Measurements from ENCODE around the gene KIF5B.

Gene KIF5B

DNA sequence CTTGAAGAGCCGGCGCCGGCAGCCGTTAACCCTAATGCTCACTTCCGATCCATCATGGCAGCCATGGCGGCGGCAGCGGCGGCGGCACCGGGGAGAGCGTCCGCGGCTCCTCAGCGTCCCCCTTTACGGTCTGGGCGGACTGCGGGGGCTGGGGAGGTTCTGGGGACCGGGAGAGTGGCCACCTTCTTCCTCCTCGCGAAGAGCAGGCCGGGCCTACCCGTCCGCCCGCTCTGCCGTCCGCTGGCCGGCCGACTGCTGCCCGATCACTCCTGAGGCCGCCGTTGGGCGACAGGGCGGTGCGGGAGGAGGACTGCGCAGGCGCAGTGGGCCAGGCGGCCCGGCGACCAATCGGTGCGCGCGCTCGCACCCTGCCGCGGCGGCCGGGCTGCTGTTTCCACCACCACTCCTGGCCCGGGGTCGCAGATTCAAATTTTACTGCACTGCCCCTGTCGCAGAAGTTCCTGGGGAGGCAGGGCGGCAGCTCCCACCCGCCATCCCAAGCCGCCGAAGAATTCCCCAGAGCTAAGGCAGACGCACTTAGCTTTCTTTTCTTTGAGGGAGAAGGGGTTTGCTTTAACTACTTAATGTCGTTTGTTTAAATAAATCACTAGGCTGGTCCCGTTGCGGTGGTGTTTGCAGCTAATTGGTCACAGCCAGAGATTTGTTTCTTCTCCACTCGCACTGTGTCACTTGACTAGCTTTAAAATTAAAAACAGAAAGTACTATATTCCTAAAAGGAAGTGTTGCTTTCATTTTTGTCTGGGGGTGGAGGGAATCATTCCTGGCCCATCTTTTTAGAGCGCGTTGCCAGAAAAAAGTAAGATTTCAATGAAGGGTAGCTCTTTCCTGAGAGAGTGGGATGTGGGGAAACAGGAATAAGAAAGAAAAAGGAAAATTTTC is at the start of gene KIF5B:
Gene KIF5B, minus strand, starts transcription at position 290 of the 900 bp plus-strand sequence. CDS start 452 bp downstream, outside the sequence.
- TF ChIP-seq GATA3 (IDR thresholded peaks at IDR 0.05; ENCODE audit: low read depth, low read length): no peak
- TF ChIP-seq GATA2 (IDR thresholded peaks at IDR 0.05; ENCODE audit: low read depth, low read length): no peak

DNA sequence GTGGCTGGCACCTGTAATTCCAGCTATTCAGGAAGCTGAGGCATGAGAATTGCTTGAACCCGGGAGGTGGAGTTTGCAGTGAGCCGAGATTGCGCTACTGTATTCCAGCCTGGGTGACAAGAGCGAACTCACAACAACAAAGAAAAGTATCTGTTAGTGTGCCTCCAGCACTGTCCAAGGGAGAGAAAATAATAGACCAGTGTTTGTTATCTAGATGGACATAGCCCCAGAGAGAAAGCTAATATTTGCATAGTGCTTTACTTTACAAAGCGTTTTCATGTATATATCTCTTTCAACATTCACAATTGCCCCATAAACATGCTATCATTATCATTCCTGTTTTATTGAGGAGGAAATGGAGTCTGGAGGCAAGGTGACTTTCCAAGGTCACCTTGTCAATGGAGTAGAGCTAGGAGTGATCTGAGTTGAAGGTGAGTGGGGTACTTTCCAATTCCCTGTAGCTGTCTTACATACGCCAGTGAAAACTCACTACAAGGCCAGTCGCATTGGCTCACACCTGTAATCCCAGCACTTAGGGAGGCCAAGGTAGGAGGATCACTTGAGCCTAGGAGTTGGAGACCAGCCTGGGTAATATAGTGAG is 49.7 kb upstream of the KIF5B start:
- TF ChIP-seq GATA2 (IDR thresholded peaks at IDR 0.05; ENCODE audit: low read depth, low read length) (no peak), GATA3 (IDR thresholded peaks at IDR 0.05; ENCODE audit: low read depth, low read length) (no peak)

DNA sequence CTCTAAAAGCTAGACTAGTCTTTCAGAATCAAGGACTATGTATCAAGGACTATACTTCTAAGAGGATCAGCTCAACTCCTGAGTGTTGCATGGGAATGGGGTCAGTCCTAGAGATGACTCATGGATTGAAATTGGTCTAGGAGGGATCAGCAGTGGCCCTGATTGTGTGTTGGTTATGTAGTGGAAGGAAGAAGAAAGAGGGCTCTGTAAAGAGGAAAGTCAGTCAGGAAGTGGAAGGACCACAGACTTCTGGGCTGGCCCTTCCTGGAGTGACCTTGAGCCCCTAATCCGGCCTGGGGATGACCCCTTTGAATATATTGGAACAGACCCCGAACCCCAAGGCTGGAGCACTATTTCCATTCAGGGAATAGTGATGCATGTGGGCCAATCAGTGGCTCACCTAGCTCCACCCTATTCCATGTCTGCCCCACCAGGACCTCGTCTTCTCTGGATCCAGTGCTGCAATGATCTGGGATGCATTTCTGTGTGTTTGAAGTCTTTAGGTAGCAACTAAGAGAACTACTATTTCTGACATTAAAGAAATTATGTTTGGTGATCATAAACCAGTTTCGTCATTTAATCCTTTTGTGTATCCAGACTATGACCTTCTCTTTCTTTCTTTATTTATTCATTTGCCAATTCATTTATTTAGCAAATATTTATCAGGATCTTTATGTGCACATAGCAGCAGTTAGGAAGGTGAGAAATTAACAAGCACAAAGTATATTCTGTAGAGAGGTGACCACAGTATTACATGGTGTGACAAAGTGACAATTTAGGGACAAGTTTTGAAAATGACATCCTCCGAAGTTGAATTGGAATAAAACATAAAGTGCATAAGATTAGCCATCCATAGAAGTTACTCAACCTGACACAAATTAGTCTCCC is 48.6 kb upstream of the KIF5B start:
- TF ChIP-seq GATA2 (IDR thresholded peaks at IDR 0.05; ENCODE audit: low read depth, low read length) (no peak), GATA3 (IDR thresholded peaks at IDR 0.05; ENCODE audit: low read depth, low read length) (no peak)

DNA sequence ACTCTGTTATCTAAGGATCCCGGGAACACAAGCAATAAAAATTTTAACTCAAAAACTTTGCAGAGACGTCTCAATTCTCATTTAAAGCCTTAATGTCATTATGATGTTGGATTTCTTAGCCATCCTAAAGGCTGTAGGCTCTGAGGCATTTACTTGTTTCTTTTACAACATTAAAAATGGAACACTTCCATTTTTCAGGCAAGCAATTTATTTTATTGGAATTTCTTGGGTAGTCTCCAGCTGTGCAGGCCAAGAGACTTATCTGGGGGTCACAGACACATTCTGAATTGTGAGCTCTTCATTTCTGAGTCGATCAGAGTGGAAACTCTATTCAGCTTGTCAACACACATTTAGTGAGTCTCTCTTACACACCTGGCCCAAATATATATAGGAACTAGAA is 48.0 kb upstream of the KIF5B start:
- TF ChIP-seq GATA2 (IDR thresholded peaks at IDR 0.05; ENCODE audit: low read depth, low read length) (no peak), GATA3 (IDR thresholded peaks at IDR 0.05; ENCODE audit: low read depth, low read length) (no peak)

DNA sequence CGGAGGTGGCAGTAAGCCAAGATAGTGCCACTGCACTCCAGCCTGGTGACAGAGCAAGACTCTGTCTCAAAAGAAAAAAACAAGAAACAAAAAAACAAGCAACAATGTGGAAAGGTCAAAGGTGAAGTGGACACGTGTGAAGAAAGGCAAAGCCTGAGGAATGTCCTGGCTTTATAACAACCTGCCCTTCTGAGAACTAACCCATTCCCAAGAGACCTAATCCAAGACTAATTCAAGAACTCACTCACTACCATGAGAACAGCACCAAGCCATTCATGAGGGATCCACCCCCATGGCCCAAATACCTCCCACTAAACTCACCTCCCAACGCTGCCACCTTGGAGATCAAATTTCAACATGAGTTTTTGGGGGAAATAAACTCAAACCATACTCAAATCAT is 47.5 kb upstream of the KIF5B start:
- TF ChIP-seq GATA3 (IDR thresholded peaks at IDR 0.05; ENCODE audit: low read depth, low read length): no peak
- no peak for TF ChIP-seq GATA2 (IDR thresholded peaks at IDR 0.05; ENCODE audit: low read depth, low read length)

DNA sequence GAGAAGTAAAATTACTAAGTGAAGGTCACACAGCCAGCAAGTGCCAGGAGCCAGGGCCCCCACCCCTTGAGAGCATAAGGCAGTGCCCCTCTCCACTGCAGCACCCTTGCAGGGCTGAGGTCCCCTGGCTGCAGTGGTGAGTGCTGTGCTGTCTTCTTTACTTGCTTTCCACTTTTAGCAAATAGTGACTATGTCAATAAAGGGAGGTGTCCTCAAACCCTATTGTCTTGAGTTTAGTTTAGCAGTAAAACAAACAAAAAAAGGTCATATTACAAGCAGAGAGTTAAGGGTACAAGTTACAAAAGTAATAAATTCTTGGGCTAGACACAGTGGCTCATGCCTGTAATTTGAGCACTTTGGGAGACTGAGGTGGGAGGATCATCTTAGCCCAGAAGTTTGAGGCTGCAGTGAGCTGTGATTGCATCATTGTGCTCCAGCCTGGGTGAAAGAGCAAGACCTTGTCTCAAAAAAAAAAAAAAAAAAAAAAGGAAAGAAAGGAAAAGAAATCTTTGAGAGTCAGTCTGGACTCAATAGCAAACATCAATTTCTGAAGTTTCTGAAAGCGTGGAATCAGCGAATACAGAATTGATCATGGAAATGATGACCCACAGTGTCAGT is 39.0 kb upstream of the KIF5B start:
- TF ChIP-seq GATA3 (IDR thresholded peaks at IDR 0.05; ENCODE audit: low read depth, low read length) (no peak), GATA2 (IDR thresholded peaks at IDR 0.05; ENCODE audit: low read depth, low read length) (no peak)

DNA sequence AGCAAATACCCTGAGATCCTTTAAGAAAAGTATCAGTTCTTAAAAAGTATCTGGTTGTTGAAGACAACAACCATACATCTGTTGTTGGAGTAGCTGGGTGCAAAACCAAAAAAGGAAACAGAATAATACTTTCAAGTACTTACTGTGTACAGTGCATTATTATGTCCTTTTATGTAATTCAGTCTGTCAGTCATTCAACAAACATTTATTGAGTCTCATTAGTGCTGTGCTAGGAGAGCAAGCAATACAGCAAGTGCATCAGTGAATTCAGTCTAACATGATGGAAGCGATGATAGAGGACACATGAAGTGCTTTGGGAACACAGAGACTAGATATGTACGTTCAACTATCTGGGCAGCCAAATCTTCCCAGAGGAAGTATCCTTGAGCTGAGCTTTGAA is 37.4 kb upstream of the KIF5B start:
- TF ChIP-seq GATA3 (IDR thresholded peaks at IDR 0.05; ENCODE audit: low read depth, low read length): no peak
- no peak for TF ChIP-seq GATA2 (IDR thresholded peaks at IDR 0.05; ENCODE audit: low read depth, low read length)

DNA sequence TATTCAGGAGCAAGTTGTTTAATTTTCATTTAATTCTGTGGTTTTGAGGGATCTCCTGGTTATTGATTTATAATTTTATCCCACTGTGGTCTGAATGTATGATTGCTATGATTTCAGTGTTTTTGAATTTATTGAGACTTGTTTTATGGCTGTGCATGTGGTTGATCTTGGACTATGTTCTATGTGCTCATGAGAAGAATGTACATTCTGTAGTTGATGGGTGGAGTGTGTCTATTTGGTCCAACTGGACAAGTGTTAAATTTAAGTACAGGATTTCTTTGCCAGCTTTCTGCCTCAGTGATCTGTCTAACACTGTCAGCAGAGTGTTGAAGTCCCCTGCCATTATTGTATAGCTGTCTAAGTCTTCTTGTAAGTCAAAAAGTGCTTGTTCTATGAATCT is 34.8 kb upstream of the KIF5B start:
- no peak for TF ChIP-seq GATA3 (IDR thresholded peaks at IDR 0.05; ENCODE audit: low read depth, low read length)
- TF ChIP-seq GATA2 (IDR thresholded peaks at IDR 0.05; ENCODE audit: low read depth, low read length): no peak

DNA sequence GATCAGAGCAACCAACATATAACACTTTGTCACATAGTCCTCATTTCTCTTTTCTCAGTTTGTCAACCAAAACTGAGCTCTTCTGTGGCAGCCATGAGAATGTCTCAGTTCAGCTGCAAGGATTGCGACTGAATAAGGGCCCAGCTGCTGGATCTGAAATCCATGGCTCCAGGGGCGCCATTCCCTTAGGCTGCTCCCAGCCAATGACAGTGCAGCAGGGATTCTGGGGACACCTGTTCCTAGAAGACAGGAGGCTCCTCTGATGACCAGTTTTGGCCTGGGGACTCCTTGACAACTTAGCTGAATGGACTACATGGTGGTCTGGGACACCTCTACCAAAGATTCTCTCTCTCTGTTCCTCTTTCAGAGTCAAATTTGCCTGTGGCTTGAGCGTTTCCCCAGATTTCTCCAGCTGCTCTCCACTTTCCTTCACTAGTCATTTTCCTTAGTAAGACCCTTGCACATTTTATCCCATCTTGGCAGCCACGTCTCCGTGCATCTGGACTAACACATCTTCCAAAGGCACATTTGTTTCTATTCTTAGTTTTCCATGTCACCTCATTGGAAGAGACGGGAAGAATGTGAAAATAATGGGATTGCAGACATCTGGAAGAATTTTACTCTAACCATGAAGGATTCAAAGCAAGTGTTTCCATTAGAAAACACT is 28.1 kb upstream of the KIF5B start:
- no peak for TF ChIP-seq GATA3 (IDR thresholded peaks at IDR 0.05; ENCODE audit: low read depth, low read length)
- no peak for TF ChIP-seq GATA2 (IDR thresholded peaks at IDR 0.05; ENCODE audit: low read depth, low read length)

DNA sequence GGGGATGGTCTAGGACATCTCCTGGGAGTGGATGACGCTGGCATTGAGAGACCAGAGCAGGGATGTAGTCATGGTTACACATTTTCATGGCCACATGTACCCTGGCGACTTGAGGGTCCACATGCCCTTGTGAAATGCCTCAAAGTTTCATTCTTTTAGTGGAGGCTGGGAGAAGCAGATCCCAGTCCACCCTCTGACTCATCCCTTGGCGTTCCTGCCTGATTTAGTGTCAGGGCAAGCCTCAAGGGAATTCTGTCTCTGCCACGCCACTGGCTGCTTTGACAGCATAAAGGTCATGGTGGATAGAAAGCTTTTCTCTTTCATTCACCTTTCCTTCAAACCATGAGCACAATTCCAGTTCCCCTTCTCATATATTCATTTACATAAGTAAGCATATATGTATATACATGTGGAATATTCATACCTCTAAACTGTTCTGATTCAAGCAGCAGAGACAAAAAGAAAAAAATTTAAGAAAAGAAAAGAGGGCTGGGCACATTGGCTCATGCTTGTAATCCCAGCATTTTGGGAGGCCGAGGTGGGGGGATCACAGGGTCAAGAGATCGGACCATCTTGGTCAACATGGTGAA is 21.8 kb upstream of the KIF5B start:
- TF ChIP-seq GATA3 (IDR thresholded peaks at IDR 0.05; ENCODE audit: low read depth, low read length) (no peak), GATA2 (IDR thresholded peaks at IDR 0.05; ENCODE audit: low read depth, low read length) (no peak)

DNA sequence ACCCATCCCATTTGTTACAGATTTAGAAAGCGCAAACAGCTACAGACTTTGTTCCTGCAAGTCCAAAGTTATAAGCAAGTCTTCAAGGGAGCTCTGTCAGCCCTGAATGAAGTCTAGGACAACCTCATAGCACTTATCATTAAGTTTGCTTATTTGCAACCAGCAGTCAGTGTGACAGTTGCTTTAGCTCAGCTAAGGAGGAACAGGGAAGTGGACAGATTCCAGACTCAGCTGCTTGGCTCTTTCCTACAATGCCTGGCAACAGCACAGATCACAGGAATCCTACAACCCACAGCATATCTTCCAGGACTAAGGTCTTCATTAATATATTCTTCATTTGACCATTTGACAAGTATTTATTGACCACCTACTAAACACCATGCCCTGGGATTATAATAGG is 17.4 kb upstream of the KIF5B start:
- TF ChIP-seq GATA2 (IDR thresholded peaks at IDR 0.05; ENCODE audit: low read depth, low read length): no peak
- no peak for TF ChIP-seq GATA3 (IDR thresholded peaks at IDR 0.05; ENCODE audit: low read depth, low read length)

DNA sequence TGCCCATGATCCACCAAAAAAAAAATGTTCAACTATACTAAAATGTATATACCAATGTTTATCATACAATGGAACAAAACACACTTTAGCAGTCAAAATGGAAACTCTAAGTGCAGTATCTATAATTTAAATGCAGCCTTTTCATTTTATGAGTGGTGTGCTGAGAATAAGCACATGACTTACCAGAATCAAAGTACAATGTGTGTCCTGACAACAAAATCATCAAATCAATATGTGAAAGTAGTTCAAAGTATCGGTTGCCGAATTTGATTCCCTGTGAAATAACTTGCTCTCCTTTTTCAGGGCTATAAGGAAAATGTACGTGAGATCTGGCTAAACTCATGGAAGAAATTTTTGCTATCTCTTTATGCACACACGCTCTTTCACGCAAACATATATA is 16.9 kb upstream of the KIF5B start:
- no peak for TF ChIP-seq GATA3 (IDR thresholded peaks at IDR 0.05; ENCODE audit: low read depth, low read length)
- TF ChIP-seq GATA2 (IDR thresholded peaks at IDR 0.05; ENCODE audit: low read depth, low read length): no peak

Data from SH-SY5Y (cell line).